ENCODE results near the gene OR10A7.

OR10A7 gene

GRCh38 chr12:55253281-55253680, 32.5 kb downstream of the OR10A7 start:
- H3K27me3 ChIP-seq (replicated peaks; ENCODE audit: insufficient read depth, low read length) = no peaks in the 10 kb centered on the region
- H3K4me1 ChIP-seq (ENCODE audit: low read length) = no peaks in the 10 kb centered on the region
- no peaks in the 10 kb centered on the region for H4K20me1 ChIP-seq (ENCODE audit: insufficient read depth, low read length)
- no peak overlapping the region for H3K4me2 ChIP-seq (ENCODE audit: low read depth, low read length)
- H3K27ac ChIP-seq (ENCODE audit: low read length) = no peak overlapping the region
- no peak overlapping the region for H2AFZ ChIP-seq (ENCODE audit: low read length)
- H3K9me2 ChIP-seq (replicated peaks; ENCODE audit: insufficient read depth, low read length) = no peaks in the 10 kb centered on the region
- H3K9ac ChIP-seq (ENCODE audit: low read length) = no peak overlapping the region
- H3K79me2 ChIP-seq (ENCODE audit: low read length) = no peaks in the 10 kb centered on the region
- H3F3A ChIP-seq (ENCODE audit: insufficient read depth, low read length) = no peaks in the 10 kb centered on the region
- no peaks in the 10 kb centered on the region; the same call in 1 of the 2 replicates for H3K9me3 ChIP-seq (replicated peaks; ENCODE audit: insufficient read depth, low read length)
- no peaks in the 10 kb centered on the region for H3K36me3 ChIP-seq (replicated peaks; ENCODE audit: insufficient read depth, low read length)
- no peak for DNase-seq
- H3K4me3 ChIP-seq (ENCODE audit: low read length) = no peak overlapping the region
- TF ChIP-seq EZH2 (optimal IDR thresholded peaks at IDR 0.05; ENCODE audit: low read depth, low read length) (no peak), CTCF (IDR thresholded peaks at IDR 0.05; ENCODE audit: low read length) (no peak), EZH2phosphoT487 (IDR thresholded peaks at IDR 0.05; ENCODE audit: low read length) (no peak)

- Histone ChIP-seq H3K9me3 (replicated peaks; ENCODE audit: insufficient read depth, low read length) (no peaks in the 10 kb centered on the region; the same call in 1 of the 2 replicates), H3K27me3 (replicated peaks; ENCODE audit: insufficient read depth, low read length) (no peaks in the 10 kb centered on the region), H3F3A (ENCODE audit: insufficient read depth, low read length) (no peaks in the 10 kb centered on the region), H3K9ac (ENCODE audit: low read length) (no peak overlapping the region), H3K9me2 (replicated peaks; ENCODE audit: insufficient read depth, low read length) (no peaks in the 10 kb centered on the region), H3K4me3 (ENCODE audit: low read length) (no peak overlapping the region), H4K20me1 (ENCODE audit: insufficient read depth, low read length) (no peaks in the 10 kb centered on the region), H3K4me1 (ENCODE audit: low read length) (no peaks in the 10 kb centered on the region), H3K36me3 (replicated peaks; ENCODE audit: insufficient read depth, low read length) (no peaks in the 10 kb centered on the region), H2AFZ (ENCODE audit: low read length) (no peak overlapping the region), H3K4me2 (ENCODE audit: low read depth, low read length) (no peak overlapping the region), H3K79me2 (ENCODE audit: low read length) (no peaks in the 10 kb centered on the region), H3K27ac (ENCODE audit: low read length) (no peak overlapping the region)
- TF ChIP-seq CTCF (IDR thresholded peaks at IDR 0.05; ENCODE audit: low read length) (no peak), EZH2 (optimal IDR thresholded peaks at IDR 0.05; ENCODE audit: low read depth, low read length) (no peak), EZH2phosphoT487 (IDR thresholded peaks at IDR 0.05; ENCODE audit: low read length) (no peak)
- no peak for DNase-seq
Observed at GRCh38 chr12:55256831-55257230, 36.0 kb downstream of the OR10A7 start.

- Histone ChIP-seq H3K79me2 (ENCODE audit: low read length) (no peaks in the 10 kb centered on the region), H3K9me2 (replicated peaks; ENCODE audit: insufficient read depth, low read length) (no peaks in the 10 kb centered on the region), H4K20me1 (ENCODE audit: insufficient read depth, low read length) (no peaks in the 10 kb centered on the region), H3K27me3 (replicated peaks; ENCODE audit: insufficient read depth, low read length) (no peaks in the 10 kb centered on the region), H3K4me3 (ENCODE audit: low read length) (no peak overlapping the region), H3K27ac (ENCODE audit: low read length) (no peak overlapping the region), H3K36me3 (replicated peaks; ENCODE audit: insufficient read depth, low read length) (no peaks in the 10 kb centered on the region), H3K9ac (ENCODE audit: low read length) (no peak overlapping the region), H3K4me2 (ENCODE audit: low read depth, low read length) (no peak overlapping the region), H2AFZ (ENCODE audit: low read length) (no peak overlapping the region), H3F3A (ENCODE audit: insufficient read depth, low read length) (no peaks in the 10 kb centered on the region), H3K4me1 (ENCODE audit: low read length) (no peaks in the 10 kb centered on the region), H3K9me3 (replicated peaks; ENCODE audit: insufficient read depth, low read length) (no peaks in the 10 kb centered on the region)
- no peak for TF ChIP-seq EZH2 (optimal IDR thresholded peaks at IDR 0.05; ENCODE audit: low read depth, low read length)
- no peak for TF ChIP-seq EZH2phosphoT487 (IDR thresholded peaks at IDR 0.05; ENCODE audit: low read length)
- TF ChIP-seq CTCF (IDR thresholded peaks at IDR 0.05; ENCODE audit: low read length) = no peak
- no peak for DNase-seq
Observed at GRCh38 chr12:55258303-55258702, 37.5 kb downstream of the OR10A7 start.

Data from MM.1S (cell line).